ENCODE data around the gene RNASEH1. TPM values are rescaled to one million over a fixed set of nuclear protein-coding genes. Genes with fewer than 3 reads are reported as not detected.

RNASEH1 gene
- total and polyA plus RNA-seq, 11 donors, result 12.8 to 31.4 (median 20.0) TPM

GRCh38 chr2:3542107-3542506 lies 16.0 kb downstream of the RNASEH1 start:
- TF ChIP-seq POLR2A (IDR thresholded peaks at IDR 0.05) (no peak), CTCF (IDR thresholded peaks at IDR 0.05) (no peak)
- intact Hi-C loops (cut with DNase I), result no loop called here

GRCh38 chr2:3539836-3540235 lies 18.3 kb downstream of the RNASEH1 start:
- ATAC-seq, result no peak
- Histone ChIP-seq H3K9me3 (no peaks in the 10 kb centered on the region), H3K27ac (no peak overlapping the region), H3K27me3 (no peaks in the 10 kb centered on the region), H3K4me1 (peaks cover 2 to 31% (median 20%) of the 10 kb centered on the region in 12 donors), H3K4me3 (no peak overlapping the region), H3K36me3 (peaks cover 0 to 61% (median 46%) of the 10 kb centered on the region in 9 donors)
- TF ChIP-seq CTCF (IDR thresholded peaks at IDR 0.05) (no peak), POLR2A (IDR thresholded peaks at IDR 0.05) (no peak)
- no peak for DNase-seq
- intact Hi-C loops (cut with DNase I), result loop anchor here in 3 of 10 donors (5.0 kb wide), 2 partner anchors 73 to 112 kb away; no protein-coding TSS in a partner anchor
- WGBS, 4 donors, result 87 to 88% (median 87%) methylated on average over 9 of the region's 9 CpGs

More at GRCh38 chr2:3542107-3542506, 16.0 kb downstream of the RNASEH1 start:
- ATAC-seq (no peak), DNase-seq (no peak)
- peaks cover 0 to 10% (median 0%) of the 10 kb centered on the region in 12 donors for H3K4me1 ChIP-seq
- H3K9me3 ChIP-seq, result no peaks in the 10 kb centered on the region
- no peaks in the 10 kb centered on the region for H3K27me3 ChIP-seq
- peak overlapping the region in 2 of 12 donors; percentile 42 to 81 for H3K27ac ChIP-seq
- peaks cover 0 to 84% (median 69%) of the 10 kb centered on the region in 9 donors for H3K36me3 ChIP-seq
- H3K4me3 ChIP-seq, result no peak overlapping the region
- WGBS, 4 donors, result 92 to 97% (median 93%) methylated on average over 5 of the region's 5 CpGs

- peak; percentile 32 to 56 (median 52) for ATAC-seq
- no peaks in the 10 kb centered on the region for H3K27me3 ChIP-seq
- no peak for TF ChIP-seq POLR2A (IDR thresholded peaks at IDR 0.05)
- TF ChIP-seq CTCF (IDR thresholded peaks at IDR 0.05), result peak in 11 of 12 donors; percentile 9 to 66 (median 34)
- peaks cover 2 to 33% (median 18%) of the 10 kb centered on the region in 12 donors for H3K4me1 ChIP-seq
- peak overlapping the region; percentile 85 to 97 (median 92) for H3K27ac ChIP-seq
- no peaks in the 10 kb centered on the region for H3K9me3 ChIP-seq
- intact Hi-C loops (cut with DNase I), result loop anchor here in 3 of 10 donors (5.0 kb wide), 2 partner anchors 70 to 115 kb away; no protein-coding TSS in a partner anchor
- H3K36me3 ChIP-seq, result peaks cover 0 to 39% (median 30%) of the 10 kb centered on the region in 9 donors
- DNase-seq, result peak in 3 of 5 donors; percentile 55 to 73 (median 61)
- H3K4me3 ChIP-seq, result peak overlapping the region; percentile 15 to 65 (median 47)
- 56 to 61% (median 58%) methylated on average over 16 of the region's 16 CpGs for WGBS, 4 donors
Measured at GRCh38 chr2:3536682-3537632, 21.2 kb downstream of the RNASEH1 start.
